ENCODE data around the gene LDLR. TPM values are rescaled to one million over a fixed set of nuclear protein-coding genes. Genes with fewer than 3 reads are reported as not detected.

Gene LDLR
- total RNA-seq, 1 donor from 2014 or later, result 153 TPM

- no peak overlapping the region for H3K27ac Mint-ChIP-seq (ENCODE audit: unreplicated experiment)
Observed at GRCh38 chr19:11046605-11047354, 42.5 kb upstream of the LDLR start.

DNA sequence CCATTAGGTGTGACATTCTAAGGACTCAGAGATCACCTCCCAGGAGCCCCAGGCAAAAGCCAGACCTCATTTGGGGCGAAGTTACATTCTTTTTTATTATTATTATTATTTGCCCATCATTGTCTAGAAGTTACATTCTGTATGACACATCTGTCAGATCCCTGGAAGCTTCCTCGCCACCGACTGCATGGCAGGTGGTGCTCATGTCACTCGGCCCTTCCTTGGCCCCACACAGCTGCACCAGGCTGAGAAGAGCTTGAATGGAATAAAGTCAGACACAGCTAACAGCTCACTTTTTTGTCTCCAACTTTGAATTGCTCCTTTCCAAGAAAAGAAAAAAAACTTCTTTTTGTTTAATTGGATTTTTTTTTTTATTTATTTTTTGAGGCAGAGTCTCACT, 41.4 kb upstream of the LDLR start:
- Mint-ChIP-seq H3K27ac (ENCODE audit: unreplicated experiment) (no peak overlapping the region), H3K4me3 (ENCODE audit: unreplicated experiment) (no peak overlapping the region), H3K27me3 (ENCODE audit: low read depth, unreplicated experiment) (no peaks in the 10 kb centered on the region), H3K36me3 (ENCODE audit: low read depth, unreplicated experiment) (peaks cover 15% of the 10 kb centered on the region), H3K9me3 (ENCODE audit: unreplicated experiment) (no peaks in the 10 kb centered on the region), H3K4me1 (ENCODE audit: low read depth, unreplicated experiment) (no peaks in the 10 kb centered on the region)
- DNase-seq (ENCODE audit: low read depth) (no peak), FAIRE-seq (no peak)
- Histone ChIP-seq H3K4me3 (ENCODE audit: insufficient read depth, low read depth, low read length) (no peak overlapping the region), H3K27ac (ENCODE audit: low read depth, low read length) (no peak overlapping the region), H3K9ac (ENCODE audit: low read length) (no peak overlapping the region), H2AFZ (ENCODE audit: low read depth, low read length) (no peak overlapping the region), H3K36me3 (ENCODE audit: insufficient read depth, low read length) (peaks cover 18% of the 10 kb centered on the region), H3K4me2 (ENCODE audit: low read length) (no peak overlapping the region), H3K79me2 (ENCODE audit: insufficient read depth, low read length) (peaks cover 5% of the 10 kb centered on the region), H3K27me3 (ENCODE audit: insufficient read depth, low read length) (no peaks in the 10 kb centered on the region), H4K20me1 (ENCODE audit: insufficient read depth, low read length) (peaks cover 41% of the 10 kb centered on the region), H3K4me1 (ENCODE audit: insufficient read depth, low read length) (no peaks in the 10 kb centered on the region), H3K9me3 (ENCODE audit: insufficient read depth, low read depth, low read length) (no peaks in the 10 kb centered on the region)
- TF ChIP-seq CTCF (IDR thresholded peaks at IDR 0.05; ENCODE audit: insufficient read depth, low read depth, low read length) (no peak), EZH2 (IDR thresholded peaks at IDR 0.05; ENCODE audit: insufficient read depth, low read length) (no peak)

More at GRCh38 chr19:11046605-11047354, 42.5 kb upstream of the LDLR start:
- Histone ChIP-seq H3K27me3 (ENCODE audit: insufficient read depth, low read length) (no peaks in the 10 kb centered on the region), H3K4me2 (ENCODE audit: low read length) (no peak overlapping the region), H3K27ac (ENCODE audit: low read depth, low read length) (no peak overlapping the region), H3K79me2 (ENCODE audit: insufficient read depth, low read length) (peaks cover 5% of the 10 kb centered on the region), H4K20me1 (ENCODE audit: insufficient read depth, low read length) (peaks cover 38% of the 10 kb centered on the region), H3K9ac (ENCODE audit: low read length) (no peak overlapping the region), H3K9me3 (ENCODE audit: insufficient read depth, low read depth, low read length) (no peaks in the 10 kb centered on the region), H2AFZ (ENCODE audit: low read depth, low read length) (no peak overlapping the region), H3K36me3 (ENCODE audit: insufficient read depth, low read length) (peaks cover 24% of the 10 kb centered on the region), H3K4me3 (ENCODE audit: insufficient read depth, low read depth, low read length) (no peak overlapping the region), H3K4me1 (ENCODE audit: insufficient read depth, low read length) (no peaks in the 10 kb centered on the region)
- TF ChIP-seq CTCF (IDR thresholded peaks at IDR 0.05; ENCODE audit: insufficient read depth, low read depth, low read length) (no peak), EZH2 (IDR thresholded peaks at IDR 0.05; ENCODE audit: insufficient read depth, low read length) (no peak)
- Mint-ChIP-seq H3K9me3 (ENCODE audit: unreplicated experiment) (no peaks in the 10 kb centered on the region), H3K27me3 (ENCODE audit: low read depth, unreplicated experiment) (no peaks in the 10 kb centered on the region), H3K36me3 (ENCODE audit: low read depth, unreplicated experiment) (peaks cover 19% of the 10 kb centered on the region), H3K4me3 (ENCODE audit: unreplicated experiment) (no peak overlapping the region), H3K4me1 (ENCODE audit: low read depth, unreplicated experiment) (no peaks in the 10 kb centered on the region)
- no peak for DNase-seq (ENCODE audit: low read depth)
- FAIRE-seq, result no peak

All from astrocyte (in vitro differentiated cells and primary cell).